GM18909 (cell line): ENCODE results near the gene OAS2.

Experiments used
- ATAC-seq: cut with Tn5 transposase; IDR thresholded peaks from one replicate; pipeline ENCODE4 v1.9.1; 2021; ENCODE audit warnings: mild to moderate bottlenecking; ENCODE audit not compliant: unreplicated experiment, poor library complexity

The OAS2 gene

GRCh38 chr12:113055594-113056380 lies 77.5 kb downstream of the OAS2 start:
- ATAC-seq = no peak

- ATAC-seq = no peak
Observed at GRCh38 chr12:113056381-113056630, 78.0 kb downstream of the OAS2 start.

- ATAC-seq = no peak
Observed at GRCh38 chr12:113056631-113057488, 78.5 kb downstream of the OAS2 start, which contains the start of gene DTX1. DTX1 (plus strand) TSS chr12:113056730; CDS start chr12:113058193, 1,463 bp downstream.

GRCh38 chr12:113057565-113058485 lies 79.5 kb downstream of the OAS2 start:
- ATAC-seq = no peak

- no peak for ATAC-seq
Observed at GRCh38 chr12:113058553-113058952, 80.2 kb downstream of the OAS2 start.

- no peak for ATAC-seq
Observed at GRCh38 chr12:113059071-113059595, 80.8 kb downstream of the OAS2 start.

GRCh38 chr12:113060336-113060960 lies 82.1 kb downstream of the OAS2 start:
- ATAC-seq = no peak

GRCh38 chr12:113061061-113061694 lies 82.9 kb downstream of the OAS2 start:
- no peak for ATAC-seq
